Superior temporal gyrus (tissue), 1 donor: ENCODE measurements around the gene KLF8.

Experiments used
- DNase-seq: peaks from one replicate; pipeline ENCODE4 v3.0.0-alpha.2; 2016; ENCODE audit errors: extremely low spot score

Gene KLF8

GRCh38 chrX:56309881-56310280, 77.7 kb downstream of the KLF8 start:
- DNase-seq = no peak

- DNase-seq = no peak
Observed at GRCh38 chrX:56310581-56310980, 78.4 kb downstream of the KLF8 start.

GRCh38 chrX:56313308-56313707, 81.2 kb downstream of the KLF8 start:
- no peak for DNase-seq

- DNase-seq = no peak
Observed at GRCh38 chrX:56314334-56314733, 82.2 kb downstream of the KLF8 start.

GRCh38 chrX:56318076-56318475, 85.9 kb downstream of the KLF8 start:
- no peak for DNase-seq

- DNase-seq = no peak
Observed at GRCh38 chrX:56319165-56319564, 87.0 kb downstream of the KLF8 start.
